Subcutaneous adipose tissue (tissue), 4 donors: ENCODE results near the gene FKBP4. TPM values are rescaled to one million over a fixed set of nuclear protein-coding genes. Genes with fewer than 3 reads are reported as not detected.

Source experiments
- CTCF ChIP-seq: fragments of 450-650 bp; IDR thresholded peaks from one replicate; pipeline ENCODE4 v1.5.1; 2016; ENCODE audit warnings: low read depth, mild to moderate bottlenecking, control low read depth, antibody characterized with exemption, moderate library complexity
- total RNA-seq, 4 donors: library from RNA; depleted of rRNA; stranded (reverse); fragments of >200 nt; gene quantifications; one replicate each; pipeline ENCODE4 v1.1.0, GENCODE V29; 2016

The FKBP4 gene
- total RNA-seq, 4 donors from 2014 or later = 17.7 to 36.8 (median 20.9) TPM

DNA sequence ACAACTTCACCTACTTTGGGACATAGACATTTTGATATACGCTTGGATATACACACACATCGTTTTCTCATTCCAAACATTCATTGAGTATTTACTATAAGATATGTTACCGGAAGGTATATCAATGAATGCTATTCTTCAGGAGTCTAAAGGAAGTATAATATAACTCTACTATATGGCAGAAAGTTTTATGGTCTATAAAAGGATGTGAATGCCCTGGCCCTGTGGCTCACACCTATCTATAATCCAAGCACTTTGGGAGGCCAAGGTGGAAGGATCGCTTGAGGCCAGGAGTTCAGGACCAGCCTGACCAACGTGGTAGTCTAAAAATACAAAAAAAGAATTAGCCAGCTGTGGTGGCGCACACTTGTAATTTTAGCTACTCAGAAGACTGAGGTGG, 34.5 kb downstream of the FKBP4 start:
- TF ChIP-seq CTCF = no peak

DNA sequence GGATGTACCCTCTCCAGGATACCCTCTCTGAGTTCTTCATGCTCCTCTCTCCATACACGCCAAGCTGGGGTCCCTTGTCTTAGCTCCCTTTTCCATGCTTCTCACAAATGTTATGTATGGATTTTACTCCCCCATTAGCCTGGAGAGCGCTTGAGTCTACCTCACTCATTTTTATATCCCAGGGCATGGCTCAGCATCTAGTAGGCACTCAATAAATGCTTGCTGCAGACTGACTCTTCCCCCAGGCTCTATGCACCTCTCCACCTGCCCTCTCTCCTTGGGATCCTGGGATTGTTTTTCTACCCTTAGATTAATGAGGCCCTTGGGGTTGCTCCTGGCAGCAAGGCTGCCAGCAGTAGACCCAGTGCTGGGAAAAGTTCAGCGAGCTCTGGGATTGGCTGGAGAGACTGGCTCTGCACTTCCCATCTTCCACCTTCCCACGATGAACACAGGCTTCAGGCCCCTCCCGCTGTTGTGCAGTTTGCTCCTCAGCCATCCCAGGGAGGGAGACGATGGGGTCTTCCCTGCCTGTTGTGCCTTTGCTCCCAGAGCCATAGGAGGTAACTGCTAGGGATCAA, 37.9 kb downstream of the FKBP4 start:
- no peak for TF ChIP-seq CTCF

GRCh38 chr12:2833327-2833726, 38.6 kb downstream of the FKBP4 start:
- no peak for TF ChIP-seq CTCF

GRCh38 chr12:2833810-2834209, 39.0 kb downstream of the FKBP4 start:
- TF ChIP-seq CTCF = no peak

DNA sequence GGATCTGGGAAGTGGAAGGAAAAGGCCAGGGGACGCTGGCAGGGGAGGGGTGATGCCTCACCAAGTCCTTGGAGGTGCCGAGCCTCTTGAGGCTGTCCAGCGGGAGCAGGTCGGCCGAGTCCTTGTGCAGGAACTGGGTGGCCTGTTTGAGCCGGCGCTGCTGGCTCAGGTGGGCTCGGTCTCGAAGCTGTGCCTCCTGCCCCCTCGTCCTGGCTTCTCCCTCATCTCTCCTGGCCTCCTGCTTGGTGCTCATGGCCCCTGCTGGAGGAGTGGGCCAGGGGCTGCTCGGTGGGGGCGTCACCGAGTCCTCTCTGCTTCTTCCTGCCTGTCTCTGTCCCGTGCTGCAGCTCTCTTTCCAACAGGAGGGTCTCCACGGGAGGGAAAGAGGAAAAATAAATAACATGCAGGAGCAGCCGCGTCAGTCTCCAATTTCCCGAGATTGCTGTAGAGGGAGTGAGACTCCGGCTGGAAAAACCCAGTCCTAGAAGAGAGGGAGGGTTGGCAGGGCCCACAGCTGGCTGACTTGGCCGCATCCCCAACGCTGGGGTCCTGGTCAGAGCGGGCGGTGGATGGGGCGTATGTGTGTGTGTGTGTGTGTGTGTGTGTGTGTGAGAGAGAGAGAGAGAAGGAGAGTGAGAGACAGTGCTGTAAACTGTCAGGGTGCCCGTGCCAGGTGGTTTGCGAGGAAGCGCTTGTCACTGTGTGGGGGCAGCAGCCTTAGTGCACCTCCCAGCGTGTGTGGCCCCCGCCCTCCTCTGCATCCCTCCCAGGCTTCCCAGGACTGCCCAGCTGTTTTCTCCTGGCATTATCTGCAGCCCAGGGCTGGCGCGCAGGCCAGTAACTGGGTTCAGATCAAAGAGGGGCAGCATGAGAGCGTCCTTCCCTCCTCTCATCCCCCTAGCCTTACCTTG, 40.1 kb downstream of the FKBP4 start, which contains the start of gene NRIP2:
TSS of gene NRIP2 (minus strand) at position 455 of the 911 bp plus-strand sequence. CDS start at position 403, 52 bp downstream.
- TF ChIP-seq CTCF = no peak

- no peak for TF ChIP-seq CTCF
Observed at GRCh38 chr12:2835691-2836403, 41.1 kb downstream of the FKBP4 start.

GRCh38 chr12:2836574-2836973, 41.8 kb downstream of the FKBP4 start:
- TF ChIP-seq CTCF = no peak
